K562 (cell line): ENCODE measurements around the gene SLC1A7. TPM values are rescaled to one million over a fixed set of nuclear protein-coding genes. Genes with fewer than 3 reads are reported as not detected.

Experiments
- ATAC-seq: fragments of 200-7000 bp; cut with Tn5 transposase; 3 replicates; pipeline ENCODE4 v1.9.1; 2020; ENCODE audit warnings: moderate library complexity
- BruUV-seq: library from RNA; stranded (reverse); fragments of 400-500 nt; replicated peaks from 2 replicates; lab custom pipeline; 2021; lab: Mats Ljungman, UMichigan
- CTCF ChIA-PET: fragments of 300-600 bp; formaldehyde crosslinking; extraction: SDS; loops from one replicate; lab custom pipeline; 2021; ENCODE audit warnings: low intra/inter-chr PET ratio; lab: Yijun Ruan, JAX
- POLR2A ChIA-PET: fragments of 300-600, 350-650 bp; sonication (Branson Sonifier 250); formaldehyde crosslinking; extraction: SDS; loops from one replicate; lab custom pipeline; 2021; ENCODE audit warnings: antibody characterized with exemption, inconsistent platforms; lab: Yijun Ruan, JAX
- DNase-seq, 4 experiments: peaks; one replicate each; pipeline versions ENCODE4 v3.0.0 to v3.0.0-alpha.2; 2011 to 2018; ENCODE audit warnings: low spot score in 3 of 4, mixed read lengths in 3 of 4; ENCODE audit errors: extremely low read depth in 1 of 4
- FAIRE-seq: peaks from 2 replicates; lab custom pipeline; 2011; peaks lifted over from hg19 to GRCh38; lab: Jason Lieb, UNC
- H2AFZ ChIP-seq: 2 replicates; pipeline ENCODE4 v1.6.0; 2011; ENCODE audit warnings: low read depth, low read length, control low read depth, inconsistent platforms
- H3K27ac ChIP-seq: fragments of 200-600 bp; 3 replicates; pipeline ENCODE4 v1.8.0; 2011; ENCODE audit warnings: low read depth, mild to moderate bottlenecking, control low read depth, inconsistent platforms, low read length, moderate library complexity, mixed read lengths; ENCODE audit errors: extremely low read depth
- H3K27me3 ChIP-seq, 2 experiments: fragments of 300-600 bp in 1 of 2; 2 replicates in 1 of 2; 3 replicates in 1 of 2; pipeline versions ENCODE4 v1.6.0 to v1.8.0; 2011; ENCODE audit warnings: inconsistent platforms in 2 of 2, low read length in 2 of 2, mild to moderate bottlenecking in 1 of 2, mixed read lengths in 1 of 2, moderate library complexity in 1 of 2; ENCODE audit not compliant: control insufficient read depth in 2 of 2, insufficient read depth in 2 of 2
- H3K36me3 ChIP-seq: fragments of 300-600 bp; 3 replicates; pipeline ENCODE4 v1.8.0; 2011; ENCODE audit warnings: mild to moderate bottlenecking, low read length, inconsistent platforms; ENCODE audit not compliant: control insufficient read depth, insufficient read depth
- H3K4me1 ChIP-seq, 2 experiments: fragments of 200-600 bp in 1 of 2; replicated peaks in 1 of 2; 2 replicates in 1 of 2; 3 replicates in 1 of 2; pipeline versions ENCODE4 v1.5.1 to v1.8.0; 2011; ENCODE audit warnings: inconsistent platforms in 2 of 2, low read length in 2 of 2, mild to moderate bottlenecking in 1 of 2, mixed read lengths in 1 of 2, moderate library complexity in 1 of 2; ENCODE audit not compliant: control insufficient read depth in 2 of 2, insufficient read depth in 2 of 2
- H3K4me2 ChIP-seq: 2 replicates; pipeline ENCODE4 v1.6.1; 2011; ENCODE audit warnings: low read length, control low read depth, inconsistent platforms, mixed read lengths; ENCODE audit not compliant: insufficient read depth
- H3K4me3 ChIP-seq: fragments of 200-600 bp; sonication (generic), shearing (Covaris generic); 2 replicates; pipeline ENCODE4 v1.5.1; 2016; ENCODE audit warnings: control low read depth, inconsistent platforms
- H3K79me2 ChIP-seq: fragments of 200-600 bp; 3 replicates; pipeline ENCODE4 v1.8.0; 2011; ENCODE audit warnings: low read length, inconsistent platforms; ENCODE audit not compliant: control insufficient read depth, insufficient read depth
- H3K9ac ChIP-seq, 2 experiments: 2 replicates each; pipeline versions ENCODE4 v1.6.0 to v1.6.1; 2011; ENCODE audit warnings: low read depth in 2 of 2, low read length in 2 of 2, control low read depth in 1 of 2, inconsistent platforms in 1 of 2, mild to moderate bottlenecking in 1 of 2, mixed read lengths in 1 of 2; ENCODE audit not compliant: insufficient read depth in 1 of 2
- H3K9me1 ChIP-seq: one replicate; pipeline ENCODE4 v1.6.0; 2011; ENCODE audit warnings: inconsistent platforms, mild to moderate bottlenecking, low read length, moderate library complexity; ENCODE audit not compliant: control insufficient read depth, insufficient read depth
- H3K9me3 ChIP-seq: replicated peaks from 2 replicates; pipeline ENCODE4 v1.5.1; 2011; ENCODE audit warnings: low read depth, low read length, inconsistent platforms; ENCODE audit not compliant: control insufficient read depth, insufficient read depth
- H4K20me1 ChIP-seq: replicated peaks from 2 replicates; pipeline ENCODE4 v1.6.1; 2011; ENCODE audit warnings: low read length, inconsistent platforms, mixed read lengths; ENCODE audit not compliant: control insufficient read depth, insufficient read depth
- ATF7 ChIP-seq: fragments of 450-650 bp; IDR thresholded peaks from 2 replicates; pipeline ENCODE4 v1.7.1; 2014; ENCODE audit warnings: mild to moderate bottlenecking, moderate library complexity
- BRD4 ChIP-seq: fragments of 200-600 bp; sonication (generic); IDR thresholded peaks from 2 replicates; pipeline ENCODE4 v1.6.1; 2017; ENCODE audit warnings: inconsistent platforms
- EP400 ChIP-seq: fragments of 450-650 bp; IDR thresholded peaks from 2 replicates; pipeline ENCODE4 v1.6.1; 2017; ENCODE audit warnings: antibody characterized with exemption, mild to moderate bottlenecking, moderate library complexity
- FOXK1 ChIP-seq: sonication (generic); formaldehyde crosslinking; IDR thresholded peaks from 2 replicates; pipeline ENCODE4 v1.8.0; 2022; ENCODE audit warnings: missing genetic modification reagents, mild to moderate bottlenecking, borderline replicate concordance
- JUN ChIP-seq, 2 experiments: sonication (generic) in 1 of 2; formaldehyde crosslinking in 1 of 2; IDR thresholded peaks; 2 replicates each; pipeline versions ENCODE4 v1.6.1 to v1.8.0; 2012 to 2022; ENCODE audit warnings: borderline replicate concordance in 2 of 2, mild to moderate bottlenecking in 2 of 2, improper control_type of control experiment in 1 of 2, low read depth in 1 of 2, low read length in 1 of 2, missing genetic modification reagents in 1 of 2
- MEIS2 ChIP-seq: fragments of 450-650 bp; IDR thresholded peaks from 2 replicates; pipeline ENCODE4 v1.6.1; 2014; ENCODE audit warnings: mild to moderate bottlenecking; ENCODE audit not compliant: partially characterized antibody
- NFYB ChIP-seq: IDR thresholded peaks from 2 replicates; pipeline ENCODE4 v1.6.1; 2011; ENCODE audit warnings: mild to moderate bottlenecking, moderate library complexity; ENCODE audit not compliant: insufficient read length; ENCODE audit errors: extremely low read depth
- TEAD1 ChIP-seq, 2 experiments: fragments of 450-650 bp in 1 of 2; sonication (generic) in 1 of 2; formaldehyde crosslinking; IDR thresholded peaks; 2 replicates each; pipeline versions ENCODE4 v1.4.0 to v1.8.0; 2020 to 2022; ENCODE audit warnings: mild to moderate bottlenecking in 2 of 2, missing genetic modification reagents in 1 of 2
- ZNF561 ChIP-seq: fragments of 450-650 bp; formaldehyde crosslinking; conservative IDR thresholded peaks from 2 replicates; pipeline ENCODE4 v1.4.0; 2020; ENCODE audit warnings: mild to moderate bottlenecking, moderate library complexity
- WGBS: fragments of 100-300 bp; shearing (Covaris generic); methylation state at CpG from one replicate; pipeline ENCODE4 v1.1.6; 2016; ENCODE audit warnings: low coverage, mixed read lengths; ENCODE audit not compliant: insufficient coverage; ENCODE audit errors: missing lambda C conversion rate; 5-methylcytosine and 5-hydroxymethylcytosine counted together
- in situ Hi-C: fragments of 300-500 bp; cut with MboI; formaldehyde crosslinking; loops from 4 replicates; pipeline ENCODE4 v1.15.0; 2018; ENCODE audit warnings: inconsistent platforms, mixed read lengths
- intact Hi-C: fragments of 100-400 bp; cut with micrococcal nuclease; formaldehyde crosslinking; loops from 2 replicates; pipeline ENCODE4 v1.14.2; 2022
- polyA plus RNA-seq, 8 experiments: library from polyadenylated mRNA; depleted of rRNA in 4 of 8; stranded (reverse) in 5 of 8; unstranded in 3 of 8; fragments of >200 nt; fragmentation: Nextera tagmentation in 2 of 8; fragmentation: Illumina TruSeq in 1 of 8; extraction: Ambion mirVana in 2 of 8; extraction: Trizol in 1 of 8; gene quantifications; 2 replicates each; pipeline versions ENCODE4 v1.2.1 to v1.2.3, GENCODE V29; 2011 to 2014; ENCODE audit warnings: inconsistent platforms in 1 of 8, missing spikeins in 1 of 8
- total RNA-seq, 7 experiments: library from RNA; depleted of rRNA in 6 of 7; stranded (reverse); fragments of >200 nt in 6 of 7; fragmentation: Illumina TruSeq in 2 of 7; extraction: Trizol in 2 of 7; gene quantifications; 2 replicates each; pipeline versions ENCODE4 v1.2.1 to v1.2.3, GENCODE V29; 2011 to 2021; ENCODE audit warnings: low replicate concordance in 1 of 7
- TF ChIP-seq, protein P1 (sequence below): sonication (generic); formaldehyde crosslinking; IDR thresholded peaks from 2 replicates; pipeline ENCODE4 v1.9.0; 2022; ENCODE audit warnings: mild to moderate bottlenecking, missing genetic modification reagents
- TF ChIP-seq, protein P2 (sequence below): fragments of 450-650 bp; conservative IDR thresholded peaks from 2 replicates; pipeline ENCODE4 v1.6.1; 2016; ENCODE audit warnings: missing genetic modification characterization, low read depth, mild to moderate bottlenecking, missing compliant biosample characterization, moderate library complexity
- TF ChIP-seq, protein P3 (sequence below), 2 experiments: IDR thresholded peaks; 2 replicates each; pipeline ENCODE4 v1.6.1; 2012; ENCODE audit warnings: improper control_type of control experiment in 2 of 2, low read depth in 2 of 2, low read length in 2 of 2, borderline replicate concordance in 1 of 2
- TF ChIP-seq, protein P4 (sequence below): fragments of 250-450 bp; sonication (Bioruptor Pico); IDR thresholded peaks from 2 replicates; pipeline ENCODE4 v1.8.0; 2022; ENCODE audit warnings: moderate library complexity, mild to moderate bottlenecking, inconsistent platforms

The SLC1A7 gene
- total and polyA plus RNA-seq, 9 of the 15 experiments (the other 6 are each of a cell fraction or from before 2014, with no cell fraction given): 0.07 TPM; not detected in 8

DNA sequence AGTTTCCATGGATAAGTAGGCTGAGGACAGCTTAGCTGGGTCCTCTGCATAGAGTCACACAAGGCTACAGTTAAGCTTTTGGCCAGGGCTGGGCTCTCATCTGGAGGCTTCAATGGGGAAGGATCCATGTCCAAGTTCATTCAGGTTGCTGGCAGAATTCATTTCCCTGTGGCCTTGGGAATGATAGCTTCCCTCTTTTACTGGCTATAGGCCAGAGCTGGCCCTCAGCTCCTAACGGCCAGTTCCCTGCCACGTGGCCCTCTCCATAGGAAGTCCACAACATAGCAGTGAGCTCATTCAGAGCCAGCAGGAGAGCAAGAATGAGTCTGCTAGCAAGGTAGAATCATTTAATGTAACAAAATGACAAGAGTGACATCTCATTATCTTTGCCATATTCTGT is 95.5 kb downstream of the SLC1A7 start:
- no peak for FAIRE-seq
- no TSS peak for BruUV-seq
- Histone ChIP-seq H3K4me1 (peaks cover 10 to 27% of the 10 kb centered on the region in 2 experiments), H4K20me1 (no peaks in the 10 kb centered on the region), H3K79me2 (no peaks in the 10 kb centered on the region), H3K4me3 (no peak overlapping the region), H3K27me3 (no peaks in the 10 kb centered on the region), H2AFZ (peak overlapping the region; percentile 56), H3K36me3 (peaks cover 29% of the 10 kb centered on the region; the same call in 2 of the 3 replicates), H3K27ac (peak overlapping the region; percentile 55; the same call in 2 of the 3 replicates), H3K9me3 (no peaks in the 10 kb centered on the region), H3K4me2 (no peak overlapping the region), H3K9me1 (peaks cover 3% of the 10 kb centered on the region), H3K9ac (peak overlapping the region in 1 of 2 experiments; percentile 53; a peak in 2 of 4 replicates)
- CTCF ChIA-PET: interaction anchor here (0.7 kb wide), 1 partner anchor 24 kb away, joined by 4 read pairs; no protein-coding TSS in a partner anchor
- in situ Hi-C loops: no loop called here
- peak; percentile 68 for ATAC-seq
- 0% methylated on average over 2 of the region's 2 CpGs for WGBS
- POLR2A ChIA-PET: interaction anchor here (0.6 to 2.2 kb wide), 8 partner anchors 12 to 146 kb away, joined by 3 to 12 read pairs (median 3); no protein-coding TSS in a partner anchor
- DNase-seq: peak in 1 of 4 experiments; percentile 42
- intact Hi-C loops: no loop called here
- TF ChIP-seq BRD4 (no peak), ZNF561 (CRISPR knock-in tag) (no peak), JUN (IDR thresholded peaks at IDR 0.05; ENCODE audit: borderline replicate concordance, low read depth, low read length) (no peak), JUN (CRISPR knock-in tag; IDR thresholded peaks at IDR 0.05; ENCODE audit: borderline replicate concordance) (no peak), MEIS2 (no peak), NFYB (no peak), EP400 (peak; percentile 52; the same call in 1 of the 2 replicates), ATF7 (peak; percentile 40; the same call in 1 of the 2 replicates), TEAD1 (CRISPR knock-in tag; IDR thresholded peaks at IDR 0.05) (peak in 1 of 2 experiments; percentile 9; a peak in 1 of 4 replicates), FOXK1 (CRISPR knock-in tag) (no peak)
- TF ChIP-seq, protein P1, sequence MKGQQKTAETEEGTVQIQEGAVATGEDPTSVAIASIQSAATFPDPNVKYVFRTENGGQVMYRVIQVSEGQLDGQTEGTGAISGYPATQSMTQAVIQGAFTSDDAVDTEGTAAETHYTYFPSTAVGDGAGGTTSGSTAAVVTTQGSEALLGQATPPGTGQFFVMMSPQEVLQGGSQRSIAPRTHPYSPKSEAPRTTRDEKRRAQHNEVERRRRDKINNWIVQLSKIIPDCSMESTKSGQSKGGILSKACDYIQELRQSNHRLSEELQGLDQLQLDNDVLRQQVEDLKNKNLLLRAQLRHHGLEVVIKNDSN: peak; percentile 58; the same call in 1 of the 2 replicates
- TF ChIP-seq, protein P2, sequence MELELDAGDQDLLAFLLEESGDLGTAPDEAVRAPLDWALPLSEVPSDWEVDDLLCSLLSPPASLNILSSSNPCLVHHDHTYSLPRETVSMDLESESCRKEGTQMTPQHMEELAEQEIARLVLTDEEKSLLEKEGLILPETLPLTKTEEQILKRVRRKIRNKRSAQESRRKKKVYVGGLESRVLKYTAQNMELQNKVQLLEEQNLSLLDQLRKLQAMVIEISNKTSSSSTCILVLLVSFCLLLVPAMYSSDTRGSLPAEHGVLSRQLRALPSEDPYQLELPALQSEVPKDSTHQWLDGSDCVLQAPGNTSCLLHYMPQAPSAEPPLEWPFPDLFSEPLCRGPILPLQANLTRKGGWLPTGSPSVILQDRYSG (tag): no peak
- TF ChIP-seq, protein P3, sequence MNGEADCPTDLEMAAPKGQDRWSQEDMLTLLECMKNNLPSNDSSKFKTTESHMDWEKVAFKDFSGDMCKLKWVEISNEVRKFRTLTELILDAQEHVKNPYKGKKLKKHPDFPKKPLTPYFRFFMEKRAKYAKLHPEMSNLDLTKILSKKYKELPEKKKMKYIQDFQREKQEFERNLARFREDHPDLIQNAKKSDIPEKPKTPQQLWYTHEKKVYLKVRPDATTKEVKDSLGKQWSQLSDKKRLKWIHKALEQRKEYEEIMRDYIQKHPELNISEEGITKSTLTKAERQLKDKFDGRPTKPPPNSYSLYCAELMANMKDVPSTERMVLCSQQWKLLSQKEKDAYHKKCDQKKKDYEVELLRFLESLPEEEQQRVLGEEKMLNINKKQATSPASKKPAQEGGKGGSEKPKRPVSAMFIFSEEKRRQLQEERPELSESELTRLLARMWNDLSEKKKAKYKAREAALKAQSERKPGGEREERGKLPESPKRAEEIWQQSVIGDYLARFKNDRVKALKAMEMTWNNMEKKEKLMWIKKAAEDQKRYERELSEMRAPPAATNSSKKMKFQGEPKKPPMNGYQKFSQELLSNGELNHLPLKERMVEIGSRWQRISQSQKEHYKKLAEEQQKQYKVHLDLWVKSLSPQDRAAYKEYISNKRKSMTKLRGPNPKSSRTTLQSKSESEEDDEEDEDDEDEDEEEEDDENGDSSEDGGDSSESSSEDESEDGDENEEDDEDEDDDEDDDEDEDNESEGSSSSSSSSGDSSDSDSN (IDR thresholded peaks at IDR 0.05; ENCODE audit: borderline replicate concordance in 1 of 2, low read depth in 2 of 2, low read length in 2 of 2): no peak
- TF ChIP-seq, protein P4, sequence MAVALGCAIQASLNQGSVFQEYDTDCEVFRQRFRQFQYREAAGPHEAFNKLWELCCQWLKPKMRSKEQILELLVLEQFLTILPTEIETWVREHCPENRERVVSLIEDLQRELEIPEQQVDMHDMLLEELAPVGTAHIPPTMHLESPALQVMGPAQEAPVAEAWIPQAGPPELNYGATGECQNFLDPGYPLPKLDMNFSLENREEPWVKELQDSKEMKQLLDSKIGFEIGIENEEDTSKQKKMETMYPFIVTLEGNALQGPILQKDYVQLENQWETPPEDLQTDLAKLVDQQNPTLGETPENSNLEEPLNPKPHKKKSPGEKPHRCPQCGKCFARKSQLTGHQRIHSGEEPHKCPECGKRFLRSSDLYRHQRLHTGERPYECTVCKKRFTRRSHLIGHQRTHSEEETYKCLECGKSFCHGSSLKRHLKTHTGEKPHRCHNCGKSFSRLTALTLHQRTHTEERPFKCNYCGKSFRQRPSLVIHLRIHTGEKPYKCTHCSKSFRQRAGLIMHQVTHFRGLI (CRISPR knock-in tag): no peak
